Rectal smooth muscle tissue (tissue), 1 donor: Measurements from ENCODE around the gene CPT2.
"Not testable (repeated sequence)": the region's sequence is repeated elsewhere in the genome, so short reads cannot be mapped to it uniquely, and the experiment has no call there.

ENCODE experiments used
- H3K27ac ChIP-seq: one replicate; pipeline ENCODE4 v1.7.0; 2013; ENCODE audit warnings: low read depth, low read length, inconsistent platforms
- H3K27me3 ChIP-seq: one replicate; pipeline ENCODE4 v1.7.0; 2013; ENCODE audit warnings: low read length; ENCODE audit not compliant: control insufficient read depth, insufficient read depth
- H3K36me3 ChIP-seq: one replicate; pipeline ENCODE4 v1.7.0; 2013; ENCODE audit warnings: low read length; ENCODE audit not compliant: control insufficient read depth, insufficient read depth
- H3K4me1 ChIP-seq: one replicate; pipeline ENCODE4 v1.7.0; 2013; ENCODE audit warnings: low read length; ENCODE audit not compliant: control insufficient read depth, insufficient read depth
- H3K4me3 ChIP-seq: one replicate; pipeline ENCODE4 v1.7.0; 2013; ENCODE audit warnings: low read length
- H3K9ac ChIP-seq: one replicate; pipeline ENCODE4 v1.7.0; 2013; ENCODE audit warnings: low read length

CPT2 gene

DNA sequence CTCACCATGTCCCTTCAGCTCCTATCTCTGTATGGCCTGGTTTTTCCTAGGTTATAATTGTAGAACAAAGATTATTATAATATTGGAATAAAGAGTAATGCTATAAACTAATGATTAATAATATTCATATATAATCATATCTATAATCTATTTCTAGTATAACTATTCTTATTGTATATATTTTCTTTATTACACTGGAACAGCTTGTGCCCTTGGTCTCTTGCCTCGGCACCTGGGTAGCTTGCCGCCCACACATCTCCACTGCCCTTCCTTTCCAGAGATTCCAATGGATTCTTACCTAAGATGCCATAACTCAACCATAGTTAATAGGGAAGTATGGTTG lies 10.7 kb upstream of the CPT2 start:
- not testable (repeated sequence) for H3K9ac ChIP-seq, H3K27me3 ChIP-seq, H3K36me3 ChIP-seq, H3K4me1 ChIP-seq, H3K4me3 ChIP-seq, H3K27ac ChIP-seq

DNA sequence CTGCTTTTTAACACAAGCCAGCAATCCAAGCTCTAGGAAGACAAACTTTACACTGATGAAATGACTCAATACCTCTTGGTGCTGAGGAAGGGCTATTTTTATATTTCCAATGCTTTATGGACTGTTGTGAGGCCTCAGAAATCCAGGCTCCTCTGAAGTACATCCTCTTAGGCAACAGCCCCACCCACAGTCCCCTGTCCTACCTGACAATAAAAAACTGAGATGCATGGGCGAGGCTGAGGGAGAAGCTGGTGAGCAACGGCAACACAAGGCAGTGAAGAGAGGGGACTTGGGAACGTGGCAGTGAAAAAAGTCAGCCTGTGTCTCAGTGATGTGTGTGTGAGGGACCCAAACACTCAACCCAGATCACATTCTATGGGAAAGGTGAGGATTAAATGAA lies 10.1 kb upstream of the CPT2 start:
- no peaks in the 10 kb centered on the region for H3K4me1 ChIP-seq
- H3K36me3 ChIP-seq, result no peaks in the 10 kb centered on the region
- no peaks in the 10 kb centered on the region for H3K27me3 ChIP-seq
- no peak overlapping the region for H3K4me3 ChIP-seq
- no peak overlapping the region for H3K9ac ChIP-seq
- no peak overlapping the region for H3K27ac ChIP-seq

DNA sequence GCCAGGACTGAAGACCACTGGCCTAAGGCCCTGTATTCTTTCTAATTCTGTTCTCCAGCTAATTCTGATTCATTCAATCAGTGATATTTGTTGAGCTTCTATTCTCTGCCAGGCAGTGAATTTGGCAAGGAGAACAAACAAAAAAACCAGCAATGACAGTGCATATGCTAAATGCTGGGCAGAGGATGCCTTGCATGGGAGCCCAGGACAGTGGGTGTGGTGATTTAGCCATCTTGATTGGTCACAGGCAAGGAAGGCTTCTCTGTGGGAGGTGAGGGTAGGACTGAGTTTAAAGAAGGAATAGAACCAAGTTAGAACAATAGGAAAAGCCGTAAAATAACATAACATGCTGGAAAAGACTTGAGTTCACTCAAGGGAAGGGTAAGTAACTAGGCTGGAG lies 9.2 kb upstream of the CPT2 start:
- H3K27ac ChIP-seq, result no peak overlapping the region

GRCh38 chr1:53188099-53188498 lies 8.5 kb upstream of the CPT2 start:
- no peaks in the 10 kb centered on the region for H3K27me3 ChIP-seq
- no peaks in the 10 kb centered on the region for H3K4me1 ChIP-seq
- H3K4me3 ChIP-seq, result no peak overlapping the region
- H3K9ac ChIP-seq, result no peak overlapping the region
- no peaks in the 10 kb centered on the region for H3K36me3 ChIP-seq
- H3K27ac ChIP-seq, result no peak overlapping the region

More for the DNA sequence above, 9.2 kb upstream of the CPT2 start:
- Histone ChIP-seq H3K4me3 (no peak overlapping the region), H3K36me3 (no peaks in the 10 kb centered on the region), H3K9ac (no peak overlapping the region), H3K4me1 (no peaks in the 10 kb centered on the region), H3K27me3 (no peaks in the 10 kb centered on the region)

- H3K4me1 ChIP-seq, result no peaks in the 10 kb centered on the region
- no peaks in the 10 kb centered on the region for H3K27me3 ChIP-seq
- no peak overlapping the region for H3K27ac ChIP-seq
- H3K9ac ChIP-seq, result no peak overlapping the region
- H3K36me3 ChIP-seq, result no peaks in the 10 kb centered on the region
- no peak overlapping the region for H3K4me3 ChIP-seq
Measured at GRCh38 chr1:53189061-53189460, 7.6 kb upstream of the CPT2 start.

DNA sequence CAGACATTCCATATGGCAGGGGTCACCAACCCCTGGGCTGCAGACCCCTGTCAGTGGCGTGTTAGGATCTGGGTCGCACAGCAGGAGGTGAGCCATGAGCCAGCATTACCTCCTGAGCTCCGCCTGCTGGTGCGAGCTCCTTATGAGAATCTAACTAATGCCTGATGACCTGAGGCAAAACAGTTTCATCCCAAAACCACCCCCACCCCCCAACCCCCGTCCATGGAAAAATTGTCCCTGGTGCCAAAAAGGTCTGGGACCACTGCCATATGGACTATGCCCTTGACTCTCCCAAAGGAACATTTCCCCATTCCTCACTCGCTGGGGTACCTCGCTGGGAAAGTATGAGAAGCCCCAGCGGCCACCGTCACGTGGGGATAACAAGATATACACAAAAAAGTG lies 6.4 kb upstream of the CPT2 start:
- H3K27ac ChIP-seq, result no peak overlapping the region
- H3K4me1 ChIP-seq, result no peaks in the 10 kb centered on the region
- H3K4me3 ChIP-seq, result no peak overlapping the region
- H3K36me3 ChIP-seq, result no peaks in the 10 kb centered on the region
- no peak overlapping the region for H3K9ac ChIP-seq
- H3K27me3 ChIP-seq, result no peaks in the 10 kb centered on the region

DNA sequence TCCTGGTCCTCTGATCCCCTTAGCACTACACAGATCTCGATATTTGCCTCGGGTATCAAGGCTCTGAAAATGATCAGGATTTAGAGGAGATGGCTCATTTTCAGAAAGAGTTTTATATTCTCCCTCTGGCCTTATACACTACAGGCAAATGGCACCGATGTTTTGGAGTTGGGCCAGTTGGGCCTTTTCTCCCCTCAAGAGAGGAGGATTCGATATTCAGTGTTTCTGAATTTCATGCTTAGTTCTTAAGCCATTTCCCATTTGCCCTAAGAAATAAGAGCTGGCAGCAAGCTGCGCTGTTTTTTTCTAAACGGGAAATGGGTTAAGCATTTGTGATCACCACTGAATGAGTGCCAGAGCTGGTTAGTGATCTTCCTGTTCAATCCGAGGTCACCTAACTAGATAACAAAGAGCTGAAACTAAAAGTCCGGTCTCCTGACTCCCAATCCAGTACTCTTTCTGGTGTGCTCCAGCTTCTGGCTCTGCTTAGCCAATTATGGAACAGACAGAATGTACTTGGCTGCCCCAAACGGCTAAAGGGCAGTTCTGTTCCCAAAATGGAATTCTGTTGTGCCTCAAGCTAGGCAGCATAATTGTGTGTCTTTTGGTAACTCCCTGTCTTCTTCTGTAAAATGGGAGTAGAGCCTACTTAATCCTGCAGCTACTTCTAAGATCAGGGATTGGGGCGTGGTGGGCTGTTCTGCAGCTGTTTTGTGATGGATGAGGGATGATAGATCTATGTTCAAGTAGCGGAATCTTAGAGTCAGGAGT lies 1.2 kb upstream of the CPT2 start:
- H3K4me3 ChIP-seq, result no peak overlapping the region
- H3K9ac ChIP-seq, result no peak overlapping the region
- peaks cover 16% of the 10 kb centered on the region for H3K4me1 ChIP-seq
- H3K27me3 ChIP-seq, result no peaks in the 10 kb centered on the region
- H3K27ac ChIP-seq, result no peak overlapping the region
- no peaks in the 10 kb centered on the region for H3K36me3 ChIP-seq

DNA sequence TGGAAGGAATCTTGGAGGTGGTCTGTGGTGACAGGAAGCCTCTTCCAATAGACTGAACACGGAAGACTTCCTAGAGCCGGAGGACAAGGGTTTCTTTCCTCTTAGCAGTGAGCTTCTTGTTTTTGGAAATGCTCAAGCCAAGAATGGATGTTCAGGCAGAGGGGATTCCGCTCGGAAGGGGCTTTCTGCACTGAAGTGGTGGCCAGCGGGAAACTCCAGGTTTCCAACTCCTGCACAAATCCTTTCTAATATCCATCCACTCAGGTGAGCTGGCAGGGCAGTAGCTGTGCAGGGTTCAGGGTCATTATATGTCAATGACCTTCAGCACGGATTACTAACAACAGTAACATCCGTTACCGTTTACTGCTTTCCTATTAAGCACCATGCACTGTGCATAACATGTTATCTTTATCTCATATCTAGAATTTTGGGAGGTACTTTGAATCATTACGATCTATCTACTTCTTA lies 573 bp upstream of the CPT2 start:
- Histone ChIP-seq H3K9ac (no peak overlapping the region), H3K36me3 (no peaks in the 10 kb centered on the region), H3K4me3 (peak overlapping the region; percentile 91), H3K27ac (peak overlapping the region; percentile 98), H3K4me1 (peaks cover 16% of the 10 kb centered on the region), H3K27me3 (no peaks in the 10 kb centered on the region)

DNA sequence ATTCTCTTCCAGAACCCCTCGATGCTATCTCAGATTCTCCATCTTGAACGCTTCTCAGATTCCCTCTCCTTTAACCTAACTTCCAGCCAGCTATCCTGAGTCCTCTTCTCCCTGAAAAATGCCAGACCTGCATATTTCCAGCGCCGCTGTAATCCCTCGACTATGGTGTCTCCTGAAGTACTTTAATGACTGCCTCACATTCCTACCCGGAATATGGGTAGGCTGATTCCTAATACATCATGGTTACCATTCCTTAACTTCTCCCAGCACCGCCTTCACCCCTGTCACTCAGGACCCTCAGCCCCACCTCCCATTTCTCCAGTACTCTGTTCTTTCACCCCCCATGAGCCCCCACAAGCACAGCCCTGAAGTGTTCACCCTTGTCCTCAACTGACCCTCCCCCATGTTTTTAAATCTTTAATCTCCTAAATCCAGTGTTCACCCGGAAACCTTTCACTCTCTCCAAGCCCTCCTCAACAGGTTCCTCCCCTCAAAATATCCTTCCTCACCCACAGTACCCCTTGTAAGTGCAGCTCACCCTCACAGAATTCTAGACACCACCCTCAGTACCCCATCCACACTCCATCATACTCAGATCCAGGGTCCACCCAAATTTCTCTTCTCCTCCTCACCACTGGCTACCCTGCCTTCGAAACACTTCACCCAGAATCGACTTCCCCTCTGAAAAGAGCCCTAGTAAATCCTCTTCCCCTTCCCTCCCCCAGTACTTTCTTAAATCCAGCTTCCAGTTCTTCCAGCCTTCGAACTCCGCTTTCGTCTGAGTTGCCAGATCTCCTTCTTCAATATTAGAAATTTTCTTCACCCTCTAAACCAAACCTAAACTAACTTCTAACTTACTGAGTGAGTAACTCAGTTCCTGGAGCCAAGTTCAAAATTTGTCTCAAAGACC lies 922 bp downstream of the CPT2 start:
- Histone ChIP-seq H3K9ac (peak overlapping the region; percentile 89), H3K4me1 (peaks cover 16% of the 10 kb centered on the region), H3K4me3 (peak overlapping the region; percentile 91), H3K36me3 (no peaks in the 10 kb centered on the region), H3K27ac (peak overlapping the region; percentile 98), H3K27me3 (no peaks in the 10 kb centered on the region)

- peak overlapping the region; percentile 98 for H3K27ac ChIP-seq
- H3K4me3 ChIP-seq, result peak overlapping the region; percentile 91
- H3K9ac ChIP-seq, result no peak overlapping the region
- H3K36me3 ChIP-seq, result no peaks in the 10 kb centered on the region
- peaks cover 16% of the 10 kb centered on the region for H3K4me1 ChIP-seq
- no peaks in the 10 kb centered on the region for H3K27me3 ChIP-seq
Measured at GRCh38 chr1:53198241-53198651, 1.6 kb downstream of the CPT2 start.

DNA sequence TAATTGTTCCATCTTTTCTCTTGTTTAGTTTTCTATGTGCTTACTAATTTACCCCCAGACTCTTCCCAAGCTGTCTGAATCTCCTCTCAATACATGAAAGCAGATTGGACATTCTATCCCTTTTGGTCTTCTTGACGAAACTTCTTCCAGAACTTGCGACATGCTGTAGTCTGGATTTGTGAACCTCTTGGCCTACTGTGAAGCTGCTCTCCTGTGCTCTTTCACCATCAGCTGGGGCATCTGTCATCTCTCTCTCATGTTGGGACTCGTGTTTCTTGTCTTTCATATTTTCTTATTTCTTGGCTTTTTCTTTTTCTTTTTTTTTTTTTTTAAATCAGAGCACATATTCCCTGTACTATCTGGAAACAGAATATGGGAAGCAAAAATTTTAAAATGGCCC lies 6.8 kb downstream of the CPT2 start:
- Histone ChIP-seq H3K9ac (no peak overlapping the region), H3K27me3 (no peaks in the 10 kb centered on the region), H3K36me3 (peaks cover 13% of the 10 kb centered on the region), H3K4me3 (no peak overlapping the region), H3K4me1 (no peaks in the 10 kb centered on the region), H3K27ac (no peak overlapping the region)

DNA sequence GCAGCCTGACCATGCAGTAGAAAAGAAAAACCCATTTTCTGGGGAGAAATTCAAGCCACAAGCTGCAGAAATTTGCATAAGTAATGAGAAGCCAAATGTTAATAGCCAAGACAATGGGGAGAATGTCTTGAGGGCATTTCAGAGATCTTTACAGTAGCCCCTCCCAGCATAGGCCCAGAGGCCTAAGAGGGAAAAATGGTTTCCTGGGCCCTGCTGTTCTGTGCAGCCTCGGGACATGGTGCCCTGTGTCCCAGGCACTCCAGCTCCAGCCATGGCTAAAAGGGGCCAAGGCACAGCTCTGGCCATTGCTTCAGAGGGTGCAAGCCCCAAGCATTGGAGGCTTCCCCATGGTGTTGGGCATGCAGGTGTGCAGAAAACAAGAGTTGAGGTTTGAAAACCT lies 8.9 kb downstream of the CPT2 start:
- H3K9ac ChIP-seq, H3K27me3 ChIP-seq, H3K27ac ChIP-seq, H3K4me1 ChIP-seq, H3K4me3 ChIP-seq: not testable (repeated sequence)
- H3K36me3 ChIP-seq, result peaks cover 23% of the 10 kb centered on the region
